NCI-H510A (cell line): Measurements from ENCODE around the gene TMEM154.

ENCODE experiments used
- DNase-seq: peaks from one replicate; lab custom pipeline; 2025; lab: John Stamatoyannopoulos, UW

The TMEM154 gene

DNA sequence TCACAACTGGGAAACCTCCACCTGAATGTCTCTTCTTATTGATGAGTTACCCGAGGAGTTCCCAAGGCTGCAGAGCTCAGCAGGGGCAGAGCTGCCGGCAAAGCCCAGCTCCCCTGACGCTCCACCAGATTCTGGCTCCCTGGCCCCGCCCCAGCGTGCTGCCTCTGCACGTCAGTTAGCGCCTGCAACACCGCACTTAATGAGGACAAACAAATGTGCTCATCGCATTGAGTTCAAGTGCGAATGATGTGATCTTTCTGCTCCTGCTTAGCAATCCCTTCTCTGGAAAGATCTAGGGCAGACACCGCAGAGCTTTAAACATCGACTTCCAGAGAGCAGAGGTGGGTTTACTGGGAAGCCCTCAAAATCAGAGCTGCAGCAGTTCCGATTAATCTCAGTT is 88.4 kb downstream of the TMEM154 start:
- peak; percentile 64 for DNase-seq

DNA sequence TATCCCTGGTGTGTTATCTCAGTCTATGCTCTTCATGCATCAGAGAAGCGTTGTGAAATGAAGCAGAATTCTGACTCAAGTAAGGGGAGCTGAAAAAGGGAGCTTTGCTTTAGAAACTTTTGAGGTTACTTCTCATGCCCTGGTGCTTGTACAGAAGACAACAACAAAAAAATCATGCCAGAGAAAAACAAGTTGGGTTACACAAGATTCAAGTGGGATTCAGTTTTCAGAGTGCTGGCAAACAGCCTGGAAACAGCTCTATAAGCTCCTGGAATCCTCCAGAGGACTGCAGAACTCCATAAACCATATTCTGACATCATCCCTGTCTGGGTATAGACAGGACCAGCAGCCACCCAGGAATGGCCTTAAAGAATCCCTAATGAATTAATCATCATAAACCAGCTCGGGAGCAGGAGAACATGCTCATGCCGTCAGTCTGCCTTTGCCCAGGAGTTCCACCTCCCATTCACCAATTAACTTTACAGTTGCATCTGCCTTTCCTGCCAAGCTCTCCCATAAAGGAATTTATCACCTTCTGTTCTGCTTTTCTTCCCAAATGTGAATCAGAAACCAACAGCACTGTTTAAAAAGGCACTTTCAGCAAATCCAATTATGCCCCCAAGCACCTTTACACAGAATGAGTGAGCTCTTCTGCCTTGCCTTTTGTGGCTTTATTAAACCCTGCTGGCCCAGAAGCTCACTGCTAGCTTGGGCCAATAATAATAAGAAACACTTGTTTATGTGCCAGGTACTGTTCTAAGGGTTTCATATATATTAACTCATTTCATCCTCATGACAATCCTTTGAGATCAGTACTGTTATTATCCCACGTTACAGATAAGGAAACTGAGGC is 89.4 kb downstream of the TMEM154 start:
- no peak for DNase-seq

DNA sequence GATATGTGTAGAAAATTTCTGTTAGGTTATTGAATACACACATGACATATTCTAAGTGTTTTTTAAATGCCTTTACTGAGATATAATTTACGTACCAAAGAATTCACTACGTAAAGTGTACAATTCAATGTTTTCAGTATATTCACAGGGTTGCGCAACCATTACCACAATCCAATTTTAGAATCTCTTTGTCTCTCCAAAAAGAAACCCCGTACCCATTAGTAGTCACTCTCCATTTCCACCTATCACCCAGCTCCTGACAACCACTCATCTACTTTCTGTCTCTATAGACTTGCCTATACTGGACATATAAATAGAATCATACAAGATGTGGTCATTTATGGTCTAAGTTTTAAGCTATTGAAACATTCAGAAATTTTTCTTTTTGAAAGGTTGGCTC is 90.9 kb downstream of the TMEM154 start:
- DNase-seq = no peak

DNA sequence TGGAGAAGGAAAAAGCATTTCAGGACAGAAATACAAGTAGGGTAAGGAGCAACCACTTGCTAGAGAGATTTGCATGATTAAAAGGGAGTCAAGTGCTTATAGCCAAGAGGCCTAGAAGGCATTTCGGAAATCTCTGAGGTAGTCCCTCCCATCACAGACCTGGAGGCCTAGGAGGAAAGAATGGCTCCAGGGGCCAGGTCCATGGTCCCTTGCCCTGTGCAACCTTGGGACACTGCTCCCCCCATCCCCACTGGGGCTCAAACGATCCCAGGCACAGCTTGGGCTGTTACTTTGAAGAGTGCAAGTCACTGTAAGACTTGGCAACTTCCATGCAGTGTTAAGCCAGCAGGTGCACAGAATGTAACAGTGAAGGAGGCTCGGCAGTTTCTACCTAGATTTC is 92.7 kb downstream of the TMEM154 start:
- DNase-seq = no peak

DNA sequence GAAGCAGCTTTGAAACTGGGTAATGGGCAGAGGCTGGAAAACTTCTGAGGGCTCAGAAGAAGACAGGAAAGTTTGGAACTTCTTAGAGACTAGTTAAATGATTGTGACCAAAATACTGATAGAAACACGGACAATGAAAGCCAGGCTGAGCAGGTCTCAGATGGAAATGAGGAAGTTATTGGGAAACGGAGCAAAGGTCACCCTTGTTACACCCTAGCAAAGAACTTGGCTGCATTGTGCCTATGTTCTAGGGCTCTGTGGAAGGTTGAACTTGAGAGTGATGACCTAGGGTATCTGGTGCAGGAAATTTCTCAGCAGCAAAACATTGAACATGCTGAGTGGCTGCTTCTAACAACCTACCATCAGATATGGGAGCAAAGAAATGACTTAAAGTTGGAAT is 93.1 kb downstream of the TMEM154 start:
- no peak for DNase-seq

DNA sequence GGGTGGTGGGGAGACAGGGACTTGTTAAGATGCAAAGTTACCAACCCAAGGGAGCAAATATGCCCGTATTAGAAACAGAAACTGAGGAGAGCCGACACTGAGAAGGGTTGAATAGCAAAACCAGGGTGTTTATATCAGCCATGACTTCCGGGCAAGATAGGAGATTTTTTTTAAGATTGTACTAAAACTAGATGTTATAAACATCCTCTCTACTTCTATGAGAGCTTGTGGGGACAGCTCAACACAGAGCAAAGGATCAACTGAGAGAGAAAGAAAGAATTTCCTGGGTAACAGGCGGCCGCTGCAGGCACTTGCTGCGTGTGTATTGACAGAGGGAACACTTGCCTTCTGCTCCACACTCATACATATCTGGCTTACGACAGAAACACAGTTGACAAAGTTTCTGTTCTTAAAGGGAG is 94.8 kb downstream of the TMEM154 start:
- no peak for DNase-seq

DNA sequence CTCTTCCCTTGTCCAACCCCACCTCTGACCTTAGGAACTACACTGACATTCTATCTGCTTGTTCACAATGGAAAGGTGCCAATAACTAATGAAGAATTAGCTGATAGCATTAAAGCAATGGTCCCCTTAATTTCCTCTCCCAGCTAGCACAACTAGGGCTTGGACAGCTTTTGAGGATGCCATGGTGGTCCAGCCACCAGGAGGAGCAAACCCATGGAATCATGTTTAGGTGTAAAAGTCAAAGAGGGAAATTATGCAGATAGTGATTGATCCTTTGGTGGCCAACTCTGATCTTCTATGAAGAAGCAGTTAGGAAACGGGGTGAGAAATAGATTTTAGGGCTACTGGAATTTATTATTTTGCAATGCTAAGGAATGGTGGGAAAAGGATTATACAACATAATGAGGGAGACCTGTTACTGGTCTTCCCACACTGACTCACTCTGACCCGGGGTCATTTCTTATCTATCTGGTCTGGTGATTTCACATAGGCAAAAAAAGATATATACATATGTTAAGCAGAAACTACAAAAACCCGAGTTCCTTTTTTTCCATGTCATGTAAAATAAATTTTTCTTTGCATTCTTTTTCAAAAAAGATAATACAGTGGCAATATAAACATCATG is 98.1 kb downstream of the TMEM154 start:
- DNase-seq = no peak

DNA sequence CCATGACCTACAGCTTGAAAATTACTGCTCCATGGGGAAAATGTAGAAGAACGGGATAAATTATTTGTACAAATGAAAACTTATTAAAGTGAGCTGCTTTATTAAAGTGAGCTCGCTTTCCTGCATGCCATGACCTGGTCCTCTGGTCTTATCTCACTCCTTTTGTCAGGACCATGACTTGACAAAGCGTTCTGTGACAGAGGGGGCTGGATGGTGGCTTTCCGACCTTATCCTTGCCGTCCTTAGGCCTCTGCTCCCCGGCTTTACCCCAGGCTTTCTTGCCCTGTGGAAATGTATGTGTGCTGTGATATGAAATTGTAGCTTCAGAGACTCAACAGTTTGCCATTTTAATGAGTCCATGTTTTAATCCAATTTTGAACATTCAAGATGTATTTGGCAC is 99.9 kb downstream of the TMEM154 start:
- no peak for DNase-seq

DNA sequence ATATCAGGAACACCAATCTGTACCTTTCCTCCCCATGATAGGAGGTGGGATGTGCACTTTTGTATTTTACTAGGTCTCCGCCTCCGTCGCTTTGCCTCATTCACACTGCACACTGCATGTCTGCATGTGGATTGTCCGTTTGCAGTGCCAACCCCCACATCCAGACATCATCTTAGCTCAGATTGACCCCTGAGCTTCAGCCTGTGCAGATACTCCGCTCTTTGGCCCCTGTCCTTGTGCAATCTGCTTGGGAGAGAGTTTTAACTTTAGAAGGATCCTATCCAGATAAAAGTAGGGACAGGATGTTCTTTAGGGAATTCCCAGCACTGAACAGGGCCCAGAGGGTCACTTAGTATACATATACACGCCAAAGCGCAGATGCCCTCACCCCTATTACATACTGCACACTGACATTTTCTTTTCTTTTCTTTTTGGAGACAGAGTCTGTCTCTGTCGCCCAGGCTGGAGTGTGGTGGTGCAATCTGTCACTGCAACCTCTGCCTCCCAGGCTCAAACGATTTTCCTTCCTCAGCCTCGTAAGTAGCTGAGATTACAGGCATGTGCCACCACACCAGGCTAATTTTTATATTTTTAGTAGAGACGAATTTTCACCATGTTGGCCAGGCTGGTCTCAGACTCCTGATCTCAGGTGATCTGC is 100.6 kb downstream of the TMEM154 start:
- DNase-seq = no peak

DNA sequence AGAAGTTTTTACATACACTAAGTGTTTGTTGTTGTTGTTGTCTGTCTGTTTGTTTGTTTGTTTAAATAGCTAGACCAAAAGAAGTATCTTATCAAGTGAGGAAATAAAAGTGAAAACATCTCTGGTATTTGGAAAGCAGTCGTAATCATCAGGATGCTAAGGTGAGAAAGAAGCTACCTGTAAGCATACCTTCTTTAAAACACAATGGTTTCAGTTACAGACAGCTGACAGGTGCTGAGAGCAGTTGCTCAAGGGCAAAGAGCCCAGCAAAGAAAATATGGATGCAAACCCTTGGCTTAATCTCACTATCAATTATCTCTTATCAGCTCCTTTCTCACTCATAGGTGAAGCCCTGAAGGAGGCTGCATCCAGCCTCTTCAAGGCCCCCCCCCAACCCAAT is 101.1 kb downstream of the TMEM154 start:
- no peak for DNase-seq

DNA sequence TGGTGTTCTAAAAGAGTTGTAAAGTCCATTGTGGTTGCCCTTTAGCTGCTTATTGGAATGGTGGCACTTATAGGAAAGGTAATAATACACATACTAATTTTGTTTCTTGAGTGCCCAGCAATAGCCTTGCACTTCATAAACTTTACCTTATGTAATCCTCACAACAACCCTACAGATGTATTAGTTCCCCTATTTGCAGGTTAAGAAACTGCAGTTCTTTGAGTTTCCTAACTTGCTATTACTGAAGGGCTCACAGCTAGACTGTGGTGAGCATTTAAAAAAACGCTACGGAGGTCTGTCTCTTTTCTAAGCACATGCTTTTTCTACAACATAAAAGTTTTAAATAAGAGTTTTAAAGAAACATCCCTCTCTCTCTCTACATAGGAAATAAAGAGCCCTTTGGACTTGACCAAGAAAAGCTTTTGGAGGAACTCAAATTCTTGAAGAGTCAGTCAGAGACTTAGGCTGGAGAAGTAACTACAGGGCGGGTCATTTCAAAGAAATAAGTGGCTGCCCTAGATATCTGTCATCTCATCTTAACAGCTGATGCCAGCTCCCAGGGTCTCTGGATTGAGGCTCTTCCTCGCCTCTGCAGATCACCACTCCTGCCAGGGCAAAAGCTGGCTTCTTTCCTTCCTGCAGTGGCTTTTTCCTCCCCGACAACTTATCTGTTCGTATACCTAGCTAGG is 101.9 kb downstream of the TMEM154 start:
- DNase-seq = no peak

DNA sequence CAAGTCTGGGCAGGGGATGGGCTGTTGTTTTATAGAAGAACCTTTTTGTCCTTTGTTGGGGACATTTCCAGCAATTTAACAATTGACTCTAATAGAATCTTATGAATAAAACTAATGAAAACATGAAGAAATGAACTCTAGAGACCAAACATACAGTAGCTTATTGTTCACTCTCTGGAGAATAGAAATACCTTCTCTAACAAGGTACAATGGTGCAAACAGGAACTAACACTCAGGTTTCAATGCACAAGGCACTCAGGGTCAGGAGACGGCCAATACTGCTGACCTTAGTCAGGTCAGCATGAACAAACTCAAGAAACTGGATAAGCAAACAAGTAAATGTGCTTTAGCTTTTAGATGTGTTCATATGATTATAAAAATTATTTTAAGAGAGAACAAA is 104.3 kb downstream of the TMEM154 start:
- no peak for DNase-seq

DNA sequence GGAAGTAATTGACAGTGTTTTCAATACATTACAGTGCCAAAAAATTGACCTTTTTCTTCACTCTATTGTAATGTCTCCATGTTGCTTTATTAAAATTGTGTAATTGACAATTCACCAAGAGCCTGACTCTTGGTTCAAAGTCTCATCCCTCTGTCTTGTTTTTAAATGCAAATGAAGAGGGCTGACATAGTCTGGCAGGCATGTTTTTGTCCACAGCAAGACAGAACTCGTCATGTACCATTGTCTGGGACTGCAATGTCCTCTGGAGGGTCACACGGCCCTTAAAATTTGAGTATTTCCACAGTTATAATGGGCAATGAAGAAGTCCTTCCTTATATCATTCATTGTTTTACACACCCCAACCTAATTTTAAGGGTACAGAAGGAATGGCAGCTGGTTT is 105.9 kb downstream of the TMEM154 start:
- no peak for DNase-seq

DNA sequence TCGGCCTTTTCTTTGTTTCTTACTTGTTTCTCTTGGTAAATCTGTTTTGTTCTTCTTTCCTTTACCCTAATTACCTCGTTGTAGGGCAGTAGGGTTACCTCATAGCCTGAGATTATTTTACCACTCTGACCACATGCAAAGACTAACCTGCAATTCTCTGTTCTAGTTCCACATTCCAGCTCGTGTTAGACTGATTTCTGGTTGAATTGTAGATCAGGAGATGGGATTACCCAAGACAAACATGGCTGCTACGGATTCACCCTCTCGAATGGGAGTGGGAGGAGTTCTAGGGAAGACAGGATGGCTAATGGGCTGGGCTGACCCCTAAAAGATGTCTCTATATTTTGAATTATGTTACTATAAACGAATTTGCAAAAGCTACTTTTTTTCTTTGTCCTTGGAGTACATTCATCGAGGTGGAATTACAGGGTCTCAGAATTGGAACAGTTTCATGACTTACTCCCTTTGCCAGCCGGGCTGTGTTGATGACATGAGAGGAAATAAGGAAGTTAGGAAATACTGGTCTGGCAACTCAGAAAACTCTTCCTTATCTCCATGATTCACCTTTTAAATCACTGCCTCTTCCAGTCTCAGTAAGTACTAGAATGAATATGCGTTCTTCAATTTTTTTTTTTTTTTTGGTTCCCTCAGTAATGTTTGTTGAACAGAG is 107.2 kb downstream of the TMEM154 start:
- DNase-seq = no peak

DNA sequence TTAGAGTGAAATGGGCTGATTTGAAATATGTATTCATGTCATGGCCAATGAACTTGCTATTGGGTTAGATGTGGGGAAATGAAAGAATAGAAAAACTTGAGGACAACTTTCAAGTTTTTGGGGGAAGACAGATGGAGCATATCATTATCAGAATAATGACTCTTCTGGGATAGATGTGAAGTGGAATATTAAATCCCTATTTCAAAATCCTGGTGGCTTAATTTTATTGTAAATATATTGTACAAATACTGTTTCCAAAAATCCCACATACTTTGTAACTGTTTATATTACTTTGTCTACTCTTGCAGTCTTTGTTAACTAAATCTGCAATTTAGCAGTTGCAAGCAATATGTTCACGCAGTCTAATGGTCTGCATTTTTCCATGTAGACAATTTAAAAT is 108.0 kb downstream of the TMEM154 start:
- DNase-seq = no peak

DNA sequence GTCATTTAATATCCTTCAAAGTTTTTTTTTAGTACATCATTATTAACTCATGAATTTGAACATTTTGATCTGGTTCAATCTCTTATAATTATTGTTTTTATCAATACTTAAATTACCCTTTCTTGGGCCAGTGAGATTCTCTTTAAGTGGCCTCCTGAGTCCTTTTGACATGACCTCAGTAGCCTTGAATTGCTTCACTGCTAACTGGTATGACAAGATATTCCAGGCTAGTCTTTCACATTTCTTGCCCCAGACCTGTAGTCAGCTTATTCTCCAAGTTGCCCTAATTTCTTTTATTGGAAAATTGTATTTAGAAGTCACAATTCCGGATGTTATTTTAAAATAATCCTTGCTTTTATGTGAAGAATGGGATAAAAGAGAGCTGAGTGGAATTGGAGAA is 108.5 kb downstream of the TMEM154 start:
- DNase-seq = no peak
